Tibial artery (tissue), 4 donors: ENCODE data around the gene NHLRC4.

ENCODE experiments used
- DNase-seq, 2 donors: peaks; one replicate each; pipeline ENCODE4 v3.0.0-alpha.2; 2019
- H3K27ac ChIP-seq, 2 donors: fragments of 200-600 bp; sonication (generic) in 1 of 2; 1 replicate in 1 of 2; 2 replicates in 1 of 2; pipeline ENCODE4 v1.5.1; 2018 to 2019; ENCODE audit warnings: mild to moderate bottlenecking in 1 of 2
- H3K27me3 ChIP-seq, 2 donors: fragments of 200-600 bp; sonication (generic) in 1 of 2; one replicate each; pipeline versions ENCODE4 v1.5.1 to v1.6.0; 2016 to 2019
- H3K36me3 ChIP-seq, 3 donors: fragments of 200-600 bp; sonication (generic) in 2 of 3; one replicate each; pipeline ENCODE4 v1.5.1; 2016 to 2019; ENCODE audit warnings: mild to moderate bottlenecking in 2 of 3
- H3K4me1 ChIP-seq, 4 donors: fragments of 200-600 bp; sonication (generic) in 2 of 4; 1 replicate in 3 of 4; 2 replicates in 1 of 4; pipeline ENCODE4 v1.5.1; 2016 to 2019
- H3K4me3 ChIP-seq, 2 donors: fragments of 200-600 bp; sonication (generic) in 1 of 2; 1 replicate in 1 of 2; 2 replicates in 1 of 2; pipeline ENCODE4 v1.5.1; 2018 to 2019; ENCODE audit warnings: mild to moderate bottlenecking in 2 of 2
- H3K9me3 ChIP-seq, 3 donors: fragments of 200-600 bp; sonication (generic) in 1 of 3; one replicate each; pipeline ENCODE4 v1.5.1; 2016 to 2019
- CTCF ChIP-seq, 2 experiments: fragments of 200-600 bp in 1 of 2; fragments of 450-650 bp in 1 of 2; IDR thresholded peaks; one replicate each; pipeline ENCODE4 v1.5.1; 2017 to 2019; ENCODE audit warnings: antibody characterized with exemption in 2 of 2, mild to moderate bottlenecking in 1 of 2, moderate library complexity in 1 of 2
- intact Hi-C: fragments of 100-400 bp; cut with DNase I; formaldehyde crosslinking; loops from one replicate; pipeline ENCODE4 v1.15.0; 2023; ENCODE audit warnings: low total_unique reads

Gene NHLRC4

GRCh38 chr16:582218-582613 lies 15.4 kb downstream of the NHLRC4 start:
- intact Hi-C loops: loop anchor here (10.0 kb wide), 1 partner anchor 53 kb away; the partner anchor contains the start of genes METTL26 and WFIKKN1
- Histone ChIP-seq H3K27me3 (peaks cover 0 to 5% of the 10 kb centered on the region in 2 donors), H3K4me1 (peaks cover 0 to 18% (median 4%) of the 10 kb centered on the region in 4 donors), H3K27ac (no peak overlapping the region), H3K36me3 (peaks cover 0 to 44% (median 5%) of the 10 kb centered on the region in 3 donors), H3K4me3 (no peak overlapping the region), H3K9me3 (no peaks in the 10 kb centered on the region)
- DNase-seq: no peak
- TF ChIP-seq CTCF (IDR thresholded peaks at IDR 0.05): no peak

DNA sequence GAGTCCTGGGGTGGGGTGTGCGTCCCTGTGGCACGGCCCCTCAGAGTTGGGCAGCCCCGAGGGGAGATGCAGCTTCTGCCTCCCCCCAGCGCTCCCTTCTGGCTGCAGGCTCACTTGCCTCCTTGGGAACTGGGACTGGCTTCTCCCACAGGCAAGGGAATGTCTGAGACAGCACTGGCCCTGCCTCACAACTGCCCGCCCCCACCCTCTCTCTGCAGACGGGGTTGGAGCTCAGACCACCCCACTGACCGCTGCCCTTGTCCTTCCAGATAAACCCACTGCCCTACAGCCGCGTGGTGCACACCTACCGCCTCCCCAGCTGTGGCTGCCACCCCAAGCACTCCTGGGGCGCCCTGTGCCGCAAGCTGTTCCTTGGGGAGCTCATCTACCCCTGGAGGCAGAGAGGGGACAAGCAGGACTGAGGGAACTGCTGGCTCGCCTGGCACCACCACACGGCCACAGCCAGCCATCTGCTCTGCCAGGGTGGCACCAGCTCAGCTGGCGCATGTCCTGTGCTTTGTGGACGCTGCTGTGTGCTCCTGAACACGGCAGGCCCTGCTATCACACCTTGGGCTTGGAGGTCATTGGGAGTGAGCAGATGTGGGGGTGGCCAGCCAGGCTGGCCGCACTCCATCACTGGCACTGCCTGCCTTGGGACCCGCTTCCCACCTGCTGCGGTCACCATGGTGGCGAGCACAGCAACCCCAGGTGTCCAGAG lies 16.0 kb downstream of the NHLRC4 start:
- Histone ChIP-seq H3K36me3 (peaks cover 0 to 42% (median 5%) of the 10 kb centered on the region in 3 donors), H3K27ac (no peak overlapping the region), H3K4me3 (no peak overlapping the region), H3K27me3 (peaks cover 0 to 5% of the 10 kb centered on the region in 2 donors), H3K9me3 (no peaks in the 10 kb centered on the region), H3K4me1 (peaks cover 0 to 24% (median 8%) of the 10 kb centered on the region in 4 donors)
- DNase-seq: no peak
- intact Hi-C loops: loop anchor here (10.0 kb wide), 1 partner anchor 52 kb away; the partner anchor contains the start of genes METTL26 and WFIKKN1
- TF ChIP-seq CTCF (IDR thresholded peaks at IDR 0.05): no peak

- no peak for TF ChIP-seq CTCF (IDR thresholded peaks at IDR 0.05)
- Histone ChIP-seq H3K4me3 (no peak overlapping the region), H3K27me3 (peaks cover 0 to 5% of the 10 kb centered on the region in 2 donors), H3K36me3 (peaks cover 0 to 35% (median 5%) of the 10 kb centered on the region in 3 donors), H3K4me1 (peaks cover 0 to 31% (median 15%) of the 10 kb centered on the region in 4 donors), H3K9me3 (no peaks in the 10 kb centered on the region), H3K27ac (no peak overlapping the region)
- DNase-seq: no peak
- intact Hi-C loops: loop anchor here (10.0 kb wide), 1 partner anchor 51 kb away; the partner anchor contains the start of genes METTL26 and WFIKKN1
Observed at GRCh38 chr16:583470-583814, 16.6 kb downstream of the NHLRC4 start.

DNA sequence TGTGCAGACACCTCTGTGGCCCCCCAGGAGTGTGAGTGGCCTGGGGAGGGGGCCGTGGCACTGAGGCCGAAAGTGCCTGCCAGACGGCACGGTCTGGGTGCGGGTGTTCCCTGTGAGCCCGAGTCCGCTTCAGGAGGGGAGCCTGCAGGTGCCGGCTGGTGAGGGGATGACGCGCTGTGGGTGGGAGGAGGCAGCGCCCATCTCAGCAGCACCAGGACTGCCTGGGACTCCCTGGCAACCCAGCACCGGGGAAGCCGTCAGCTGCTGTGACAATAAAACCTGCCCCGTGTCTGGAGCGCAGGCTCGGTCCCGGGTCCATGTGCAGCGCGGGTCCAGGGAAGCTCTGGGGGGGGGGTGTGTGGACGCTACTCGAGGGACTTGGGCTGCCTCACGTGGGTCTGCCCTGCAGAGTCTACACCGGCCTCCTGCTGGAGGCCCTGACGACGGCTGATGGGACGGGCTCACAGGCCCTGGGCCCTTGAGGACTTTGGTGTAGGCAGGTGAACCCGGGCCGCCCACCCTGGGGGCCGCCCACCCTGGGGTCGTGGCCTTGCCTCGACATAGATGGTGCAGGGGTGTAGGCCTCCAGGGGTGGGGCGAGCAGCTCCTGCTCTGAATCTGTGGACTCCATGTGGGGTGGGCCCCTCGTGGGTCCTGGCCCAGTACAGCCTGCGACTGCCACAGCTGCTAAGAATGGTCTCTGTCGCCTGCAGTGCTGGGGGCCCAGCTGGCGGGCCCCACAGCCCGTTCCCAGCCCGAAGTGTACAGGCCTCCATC lies 17.2 kb downstream of the NHLRC4 start:
- H3K4me3 ChIP-seq: no peak overlapping the region
- intact Hi-C loops: loop anchor here (10.0 kb wide), 1 partner anchor 51 kb away; the partner anchor contains the start of genes METTL26 and WFIKKN1
- peaks cover 0 to 32% (median 15%) of the 10 kb centered on the region in 4 donors for H3K4me1 ChIP-seq
- no peak for DNase-seq
- H3K27ac ChIP-seq: no peak overlapping the region
- peaks cover 0 to 29% (median 5%) of the 10 kb centered on the region in 3 donors for H3K36me3 ChIP-seq
- no peak for TF ChIP-seq CTCF (IDR thresholded peaks at IDR 0.05)
- H3K27me3 ChIP-seq: peaks cover 0 to 5% of the 10 kb centered on the region in 2 donors
- no peaks in the 10 kb centered on the region for H3K9me3 ChIP-seq

DNA sequence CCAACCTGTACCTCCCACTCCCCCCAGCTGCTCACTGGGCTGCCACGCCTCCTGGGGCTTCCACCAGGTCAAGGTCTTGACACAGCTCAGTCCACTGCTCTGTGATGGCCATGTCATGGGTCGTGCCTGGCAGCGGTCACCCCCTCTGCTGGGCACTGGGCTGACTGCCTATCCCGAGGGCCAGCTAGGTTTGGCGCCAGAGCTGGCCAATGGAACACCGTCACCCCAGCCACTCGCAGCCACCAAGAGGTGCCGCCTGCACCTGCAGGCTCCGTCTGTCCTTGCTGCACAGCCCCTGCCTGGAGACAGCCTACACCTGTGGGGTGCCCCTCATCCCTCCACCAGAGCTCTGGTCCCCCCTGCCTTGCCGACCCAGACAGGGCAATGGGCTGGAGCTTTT lies 18.5 kb downstream of the NHLRC4 start:
- Histone ChIP-seq H3K4me3 (no peak overlapping the region), H3K27me3 (peaks cover 0 to 5% of the 10 kb centered on the region in 2 donors), H3K4me1 (peaks cover 0 to 32% (median 15%) of the 10 kb centered on the region in 4 donors), H3K27ac (no peak overlapping the region), H3K9me3 (no peaks in the 10 kb centered on the region), H3K36me3 (peaks cover 0 to 22% (median 5%) of the 10 kb centered on the region in 3 donors)
- no peak for TF ChIP-seq CTCF (IDR thresholded peaks at IDR 0.05)
- DNase-seq: no peak
- intact Hi-C loops: loop anchor here (10.0 kb wide), 1 partner anchor 49 kb away; the partner anchor contains the start of genes METTL26 and WFIKKN1
